GM12891 (cell line): ENCODE results near the gene F3.

ENCODE experiments used
- POLR2A ChIP-seq: IDR thresholded peaks from 2 replicates; pipeline ENCODE4 v1.6.1; 2011; ENCODE audit warnings: low read depth, low read length, control low read depth
- POLR2AphosphoS5 ChIP-seq: IDR thresholded peaks from 2 replicates; pipeline ENCODE4 v1.6.1; 2011; ENCODE audit warnings: low read depth, low read length, control low read depth
- SPI1 ChIP-seq: IDR thresholded peaks from 2 replicates; pipeline ENCODE4 v1.6.1; 2011; ENCODE audit warnings: low read depth, low read length, control low read depth
- TAF1 ChIP-seq: IDR thresholded peaks from 2 replicates; pipeline ENCODE4 v1.6.1; 2011; ENCODE audit warnings: low read depth, low read length, control low read depth

- TF ChIP-seq POLR2A (no peak), TAF1 (no peak), POLR2AphosphoS5 (no peak), SPI1 (no peak)
Measured at GRCh38 chr1:94515296-94515947, 26.1 kb downstream of the F3 start.
